ENCODE results near the gene DPP7.
A peak's percentile ranks its signal among the peaks of the same experiment; 100 is the strongest.
"Not testable (repeated sequence)": the region's sequence is repeated elsewhere in the genome, so short reads cannot be mapped to it uniquely, and the experiment has no call there.

DPP7 gene

GRCh38 chr9:137068539-137069507, 45.7 kb downstream of the DPP7 start:
- no peak for DNase-seq

GRCh38 chr9:137067860-137068538, 46.5 kb downstream of the DPP7 start:
- DNase-seq = peak; percentile 85

- DNase-seq = no peak
Measured at GRCh38 chr9:137066096-137066861, 48.3 kb downstream of the DPP7 start.

- no peak for DNase-seq
Measured at GRCh38 chr9:137065336-137065967, 49.1 kb downstream of the DPP7 start.

- no peak for DNase-seq
Measured at GRCh38 chr9:137064880-137065164, 49.7 kb downstream of the DPP7 start.

GRCh38 chr9:137064027-137064879, 50.3 kb downstream of the DPP7 start:
- peak; percentile 66 for DNase-seq

- no peak for DNase-seq
Measured at GRCh38 chr9:137063311-137064026, 51.1 kb downstream of the DPP7 start.

DNA sequence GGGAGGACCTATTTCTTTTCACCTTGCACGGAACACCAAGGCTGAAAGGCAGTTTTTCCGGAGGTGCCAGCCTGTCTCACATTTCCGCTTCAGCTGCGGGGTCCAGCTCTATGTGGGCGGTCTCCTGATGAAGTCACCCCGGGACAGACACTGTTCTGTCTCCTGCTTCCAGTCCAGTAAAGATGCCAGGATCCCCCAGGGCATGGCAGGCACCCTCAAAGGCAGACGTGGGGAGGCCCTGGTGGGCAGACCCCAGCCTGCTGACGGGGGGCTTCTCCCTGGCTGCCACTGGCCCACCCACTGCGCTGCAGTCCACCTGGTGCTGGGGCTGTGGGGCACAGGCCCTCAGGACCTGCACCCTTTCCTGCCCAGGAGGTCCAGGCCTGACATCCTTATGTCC, 51.7 kb downstream of the DPP7 start:
- DNase-seq = not testable (repeated sequence)

- DNase-seq = no peak
Measured at GRCh38 chr9:137062384-137062783, 52.1 kb downstream of the DPP7 start.
